ENCODE results near the gene SAFB2. TPM values are rescaled to one million over a fixed set of nuclear protein-coding genes. Genes with fewer than 3 reads are reported as not detected.
A peak's percentile ranks its signal among the peaks of the same experiment; 100 is the strongest.

Gene SAFB2
- total RNA-seq, 1 donor from 2014 or later, result 70.9 TPM

DNA sequence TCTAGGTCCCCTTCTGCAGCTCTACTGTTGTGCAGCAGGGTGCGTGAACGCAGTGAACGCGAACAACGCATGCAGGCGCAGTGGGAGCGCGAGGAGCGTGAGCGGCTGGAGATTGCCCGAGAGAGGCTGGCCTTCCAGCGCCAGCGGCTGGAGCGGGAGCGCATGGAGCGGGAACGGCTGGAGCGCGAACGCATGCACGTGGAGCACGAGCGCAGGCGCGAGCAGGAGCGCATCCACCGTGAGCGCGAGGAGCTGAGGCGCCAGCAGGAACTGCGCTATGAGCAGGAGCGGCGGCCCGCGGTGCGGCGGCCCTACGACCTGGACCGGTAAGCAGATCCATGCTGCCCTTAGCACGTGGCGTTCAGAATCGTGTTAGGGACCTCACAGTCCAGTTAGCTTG, 38.9 kb upstream of the SAFB2 start:
- Mint-ChIP-seq H3K4me3 (ENCODE audit: unreplicated experiment) (no peak overlapping the region), H3K36me3 (ENCODE audit: unreplicated experiment) (no peaks in the 10 kb centered on the region), H3K9me3 (ENCODE audit: unreplicated experiment) (peaks cover 2% of the 10 kb centered on the region), H3K4me1 (ENCODE audit: low read depth, unreplicated experiment) (peaks cover under 1% of the 10 kb centered on the region), H3K27ac (ENCODE audit: unreplicated experiment) (no peak overlapping the region), H3K27me3 (ENCODE audit: unreplicated experiment) (no peaks in the 10 kb centered on the region)
- no peak for DNase-seq
- TF ChIP-seq, protein P1, sequence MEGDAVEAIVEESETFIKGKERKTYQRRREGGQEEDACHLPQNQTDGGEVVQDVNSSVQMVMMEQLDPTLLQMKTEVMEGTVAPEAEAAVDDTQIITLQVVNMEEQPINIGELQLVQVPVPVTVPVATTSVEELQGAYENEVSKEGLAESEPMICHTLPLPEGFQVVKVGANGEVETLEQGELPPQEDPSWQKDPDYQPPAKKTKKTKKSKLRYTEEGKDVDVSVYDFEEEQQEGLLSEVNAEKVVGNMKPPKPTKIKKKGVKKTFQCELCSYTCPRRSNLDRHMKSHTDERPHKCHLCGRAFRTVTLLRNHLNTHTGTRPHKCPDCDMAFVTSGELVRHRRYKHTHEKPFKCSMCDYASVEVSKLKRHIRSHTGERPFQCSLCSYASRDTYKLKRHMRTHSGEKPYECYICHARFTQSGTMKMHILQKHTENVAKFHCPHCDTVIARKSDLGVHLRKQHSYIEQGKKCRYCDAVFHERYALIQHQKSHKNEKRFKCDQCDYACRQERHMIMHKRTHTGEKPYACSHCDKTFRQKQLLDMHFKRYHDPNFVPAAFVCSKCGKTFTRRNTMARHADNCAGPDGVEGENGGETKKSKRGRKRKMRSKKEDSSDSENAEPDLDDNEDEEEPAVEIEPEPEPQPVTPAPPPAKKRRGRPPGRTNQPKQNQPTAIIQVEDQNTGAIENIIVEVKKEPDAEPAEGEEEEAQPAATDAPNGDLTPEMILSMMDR (IDR thresholded peaks at IDR 0.05; ENCODE audit: partially characterized antibody, unreplicated experiment), result no peak

DNA sequence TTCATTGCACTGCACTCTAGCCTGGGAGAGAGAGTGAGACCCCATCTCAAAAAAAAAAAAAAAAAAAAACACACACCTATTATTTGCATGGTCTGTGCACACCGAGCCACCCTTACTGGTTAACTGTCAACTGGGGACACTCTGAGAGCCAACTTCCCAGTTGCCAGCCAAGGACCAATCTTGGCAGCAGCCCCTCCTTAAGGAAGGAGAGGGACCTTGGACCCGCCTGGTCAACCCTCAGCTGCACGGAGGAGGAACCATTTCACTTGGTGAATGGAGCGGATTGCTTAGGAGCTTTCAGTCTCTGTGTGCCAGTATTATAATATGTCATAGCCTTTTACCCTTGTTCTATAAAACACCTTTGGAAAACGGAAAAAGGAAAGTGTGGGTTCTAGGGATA, 32.8 kb upstream of the SAFB2 start:
- no peak overlapping the region for H3K27ac Mint-ChIP-seq (ENCODE audit: unreplicated experiment)
- H3K4me1 Mint-ChIP-seq (ENCODE audit: low read depth, unreplicated experiment), result peaks cover 7% of the 10 kb centered on the region
- H3K27me3 Mint-ChIP-seq (ENCODE audit: unreplicated experiment), result peaks cover 2% of the 10 kb centered on the region
- peaks cover 2% of the 10 kb centered on the region for H3K9me3 Mint-ChIP-seq (ENCODE audit: unreplicated experiment)
- TF ChIP-seq, protein P1 (IDR thresholded peaks at IDR 0.05; ENCODE audit: partially characterized antibody, unreplicated experiment), result no peak
- no peak overlapping the region for H3K4me3 Mint-ChIP-seq (ENCODE audit: unreplicated experiment)
- DNase-seq, result no peak
- no peaks in the 10 kb centered on the region for H3K36me3 Mint-ChIP-seq (ENCODE audit: unreplicated experiment)

DNA sequence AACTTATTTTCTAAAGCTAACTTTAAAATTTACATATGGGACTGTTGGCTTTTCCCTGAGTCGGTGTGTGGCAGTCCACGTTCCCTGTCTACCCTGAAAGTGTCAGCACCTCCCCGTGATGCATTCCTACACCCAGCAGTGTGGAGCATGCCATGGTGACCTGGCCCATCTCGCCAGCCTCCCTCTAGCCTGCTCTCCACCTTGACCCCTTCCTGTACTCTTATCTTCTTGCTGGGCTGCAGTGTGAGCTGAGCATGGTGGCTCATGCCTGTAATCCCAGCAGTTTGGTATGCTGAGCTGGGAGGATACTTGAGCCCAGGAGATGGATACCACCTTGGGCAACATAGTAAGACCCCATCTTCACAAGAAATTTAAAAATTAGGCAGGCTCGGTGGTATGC, 32.4 kb upstream of the SAFB2 start:
- TF ChIP-seq, protein P1 (IDR thresholded peaks at IDR 0.05; ENCODE audit: partially characterized antibody, unreplicated experiment), result no peak

GRCh38 chr19:5652261-5652660, 29.7 kb upstream of the SAFB2 start:
- Mint-ChIP-seq H3K9me3 (ENCODE audit: unreplicated experiment) (no peaks in the 10 kb centered on the region), H3K27me3 (ENCODE audit: unreplicated experiment) (peaks cover 2% of the 10 kb centered on the region), H3K4me1 (ENCODE audit: low read depth, unreplicated experiment) (peaks cover 9% of the 10 kb centered on the region), H3K4me3 (ENCODE audit: unreplicated experiment) (no peak overlapping the region), H3K36me3 (ENCODE audit: unreplicated experiment) (no peaks in the 10 kb centered on the region), H3K27ac (ENCODE audit: unreplicated experiment) (peak overlapping the region; percentile 22)
- TF ChIP-seq, protein P1 (IDR thresholded peaks at IDR 0.05; ENCODE audit: partially characterized antibody, unreplicated experiment), result no peak
- peak; percentile 37 for DNase-seq

More for the DNA sequence above, 32.4 kb upstream of the SAFB2 start:
- no peak for DNase-seq
- H3K4me3 Mint-ChIP-seq (ENCODE audit: unreplicated experiment), result no peak overlapping the region
- H3K4me1 Mint-ChIP-seq (ENCODE audit: low read depth, unreplicated experiment), result peaks cover 9% of the 10 kb centered on the region
- H3K36me3 Mint-ChIP-seq (ENCODE audit: unreplicated experiment), result no peaks in the 10 kb centered on the region
- no peak overlapping the region for H3K27ac Mint-ChIP-seq (ENCODE audit: unreplicated experiment)
- H3K9me3 Mint-ChIP-seq (ENCODE audit: unreplicated experiment), result peaks cover 2% of the 10 kb centered on the region
- peaks cover 2% of the 10 kb centered on the region for H3K27me3 Mint-ChIP-seq (ENCODE audit: unreplicated experiment)

GRCh38 chr19:5651361-5651760, 28.8 kb upstream of the SAFB2 start:
- TF ChIP-seq, protein P1 (IDR thresholded peaks at IDR 0.05; ENCODE audit: partially characterized antibody, unreplicated experiment), result no peak
- Mint-ChIP-seq H3K4me3 (ENCODE audit: unreplicated experiment) (no peak overlapping the region), H3K4me1 (ENCODE audit: low read depth, unreplicated experiment) (peaks cover 9% of the 10 kb centered on the region), H3K27ac (ENCODE audit: unreplicated experiment) (no peak overlapping the region), H3K27me3 (ENCODE audit: unreplicated experiment) (peaks cover 3% of the 10 kb centered on the region), H3K9me3 (ENCODE audit: unreplicated experiment) (no peaks in the 10 kb centered on the region), H3K36me3 (ENCODE audit: unreplicated experiment) (no peaks in the 10 kb centered on the region)
- DNase-seq, result no peak

All from glutamatergic neuron (in vitro differentiated cells).